GM19238 (cell line): ENCODE data around the gene ALG10B.
A peak's percentile ranks its signal among the peaks of the same experiment; 100 is the strongest.
"Not testable (repeated sequence)": the region's sequence is repeated elsewhere in the genome, so short reads cannot be mapped to it uniquely, and the experiment has no call there.

Experiments used
- DNase-seq: peaks from one replicate; pipeline ENCODE4 v3.0.0; 2011; ENCODE audit warnings: low spot score; ENCODE audit not compliant: insufficient read length

ALG10B gene, protein sequence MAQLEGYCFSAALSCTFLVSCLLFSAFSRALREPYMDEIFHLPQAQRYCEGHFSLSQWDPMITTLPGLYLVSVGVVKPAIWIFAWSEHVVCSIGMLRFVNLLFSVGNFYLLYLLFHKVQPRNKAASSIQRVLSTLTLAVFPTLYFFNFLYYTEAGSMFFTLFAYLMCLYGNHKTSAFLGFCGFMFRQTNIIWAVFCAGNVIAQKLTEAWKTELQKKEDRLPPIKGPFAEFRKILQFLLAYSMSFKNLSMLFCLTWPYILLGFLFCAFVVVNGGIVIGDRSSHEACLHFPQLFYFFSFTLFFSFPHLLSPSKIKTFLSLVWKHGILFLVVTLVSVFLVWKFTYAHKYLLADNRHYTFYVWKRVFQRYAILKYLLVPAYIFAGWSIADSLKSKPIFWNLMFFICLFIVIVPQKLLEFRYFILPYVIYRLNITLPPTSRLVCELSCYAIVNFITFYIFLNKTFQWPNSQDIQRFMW

DNA sequence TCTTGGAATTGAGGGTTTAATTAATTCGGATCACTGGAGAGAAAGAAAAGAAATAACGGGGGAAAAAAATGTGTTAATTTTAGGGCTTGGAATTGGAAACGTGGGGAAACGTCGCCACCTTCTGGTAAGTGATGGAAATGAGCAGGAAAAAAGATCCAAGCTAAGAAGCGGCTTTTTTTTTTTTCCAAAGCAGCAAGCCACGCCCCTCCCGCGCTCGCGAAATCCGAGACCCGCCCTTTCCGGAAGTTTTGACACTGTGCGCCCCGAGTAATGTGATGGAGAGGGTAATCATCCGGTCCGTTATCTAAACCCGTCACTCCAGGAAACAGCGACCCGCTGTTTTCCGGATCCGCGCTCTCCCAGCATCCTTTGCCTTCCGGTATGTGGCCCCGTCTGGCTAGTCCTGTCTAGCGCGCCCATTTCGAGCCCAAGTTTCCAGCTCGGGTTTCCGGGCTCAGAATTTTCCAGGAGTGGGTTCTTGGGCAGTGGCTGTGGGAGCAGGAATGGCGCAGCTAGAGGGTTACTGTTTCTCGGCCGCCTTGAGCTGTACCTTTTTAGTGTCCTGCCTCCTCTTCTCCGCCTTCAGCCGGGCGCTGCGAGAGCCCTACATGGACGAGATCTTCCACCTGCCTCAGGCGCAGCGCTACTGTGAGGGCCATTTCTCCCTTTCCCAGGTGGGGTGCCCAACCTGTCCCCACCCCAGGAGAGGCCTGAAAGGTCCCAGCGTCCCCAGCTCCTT, at the start of gene ALG10B:
TSS of gene ALG10B (plus strand) at position 384 of the 739 bp plus-strand sequence. CDS start at position 504, 120 bp downstream.
- peak; percentile 57 for DNase-seq

DNA sequence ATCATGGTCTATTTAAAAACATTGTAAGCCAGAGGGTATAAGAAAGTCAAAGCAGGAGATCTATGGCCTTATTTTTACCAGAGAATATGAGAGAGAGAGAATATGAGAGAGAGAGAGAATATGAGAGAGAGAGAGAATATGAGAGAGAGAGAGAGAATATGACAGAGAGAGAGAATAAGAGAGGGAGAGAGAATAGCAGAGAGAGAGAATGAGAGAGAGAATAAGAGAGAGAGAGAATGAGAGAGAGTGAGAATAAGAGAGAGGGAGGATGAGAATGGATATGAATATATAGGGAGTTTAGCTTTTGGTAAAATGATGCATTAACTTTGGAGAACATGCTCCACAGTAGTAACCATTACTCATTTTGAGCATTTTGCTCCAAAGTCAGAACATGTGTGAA, 48.0 kb upstream of the ALG10B start:
- no peak for DNase-seq

DNA sequence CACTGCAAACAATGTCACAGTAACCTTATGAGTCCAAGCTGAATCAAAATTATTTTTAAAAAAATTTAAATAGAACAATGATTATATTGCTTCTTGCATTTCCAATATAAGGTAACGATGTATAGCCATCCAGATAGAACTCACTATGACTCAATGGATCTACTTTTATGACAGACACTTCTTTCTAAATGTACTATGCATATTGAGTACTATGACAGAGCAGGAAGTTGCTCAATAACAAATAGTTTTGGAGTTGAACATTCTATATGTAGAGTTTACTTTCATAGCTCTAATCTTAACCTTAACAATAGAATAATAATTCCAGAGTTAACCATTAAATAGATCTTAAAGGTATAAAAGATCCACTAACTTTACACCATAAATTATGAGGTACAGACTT, 46.7 kb upstream of the ALG10B start:
- no peak for DNase-seq

DNA sequence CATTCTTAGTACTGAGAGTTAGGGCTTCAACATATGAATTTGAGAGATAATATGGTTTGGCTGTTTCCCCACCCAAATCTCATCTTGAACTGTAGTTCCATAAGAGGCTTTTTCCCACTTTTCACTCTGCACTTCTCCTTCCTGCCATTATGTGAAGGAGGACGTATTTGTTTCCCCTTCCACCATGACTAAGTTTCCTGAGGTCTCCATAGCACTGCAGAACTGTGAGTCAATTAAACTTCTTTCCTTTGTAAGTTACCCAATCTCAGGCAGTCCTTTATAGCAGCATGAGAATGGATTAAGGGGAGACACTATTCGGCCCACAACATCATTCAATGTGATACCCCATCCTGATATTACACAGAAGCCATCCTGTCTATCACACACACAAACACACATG, 36.8 kb upstream of the ALG10B start:
- no peak for DNase-seq

DNA sequence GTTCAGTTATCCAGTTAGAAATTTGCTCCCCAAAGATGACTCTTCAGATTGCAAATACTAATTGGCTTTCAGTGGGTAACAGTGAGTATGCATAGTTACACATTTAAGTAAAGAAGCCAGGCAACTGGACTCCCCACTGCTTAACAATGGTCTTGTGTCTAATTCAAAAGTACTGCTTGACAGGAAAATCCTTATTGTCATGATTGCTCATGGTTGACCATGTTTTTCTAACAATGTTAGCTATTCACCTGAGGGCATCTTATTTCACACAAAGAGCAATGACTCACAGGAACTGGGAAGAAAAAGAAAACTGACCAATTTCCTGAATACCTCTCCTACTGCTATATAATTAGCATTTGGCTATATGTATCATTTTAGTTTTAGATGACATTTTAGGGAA, 33.7 kb upstream of the ALG10B start:
- DNase-seq: no peak

DNA sequence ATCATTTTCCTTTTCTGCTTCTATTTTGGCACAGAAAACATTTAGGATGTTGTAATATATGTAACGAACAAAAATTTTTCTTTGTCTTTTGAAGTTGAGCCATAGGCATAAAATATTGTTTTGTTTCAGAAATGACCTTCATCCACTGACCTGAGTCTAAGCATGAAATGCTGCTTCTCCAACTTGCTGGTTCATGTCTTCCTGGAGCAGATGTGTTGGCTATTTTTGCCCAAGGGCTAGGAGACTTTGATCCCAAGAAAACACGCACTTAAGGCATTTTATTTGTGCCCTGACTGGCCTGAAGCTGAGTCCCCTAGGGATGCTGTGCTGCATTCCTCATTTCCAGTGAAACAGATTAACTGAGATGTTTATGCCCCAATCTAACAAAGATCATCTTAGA, 27.2 kb upstream of the ALG10B start:
- DNase-seq: no peak

DNA sequence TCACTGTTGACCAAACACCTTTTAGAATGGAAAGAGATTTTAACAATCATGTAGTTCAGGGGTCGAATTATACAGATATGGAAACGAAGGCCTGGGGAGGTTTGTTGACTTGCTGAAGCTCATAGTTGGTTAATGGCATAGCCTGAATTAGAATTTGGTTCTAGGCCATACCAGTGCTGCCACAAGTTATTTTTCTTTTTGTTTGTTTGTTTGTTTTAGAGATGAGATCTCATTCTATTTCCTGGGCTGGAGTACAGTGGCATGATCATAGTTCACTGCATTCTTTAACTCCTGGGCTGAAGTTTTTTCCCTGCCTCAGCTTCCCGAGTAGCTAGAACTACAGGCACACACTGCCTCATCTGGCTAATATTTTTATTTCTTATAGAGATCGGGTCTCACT, 25.4 kb upstream of the ALG10B start:
- DNase-seq: no peak

DNA sequence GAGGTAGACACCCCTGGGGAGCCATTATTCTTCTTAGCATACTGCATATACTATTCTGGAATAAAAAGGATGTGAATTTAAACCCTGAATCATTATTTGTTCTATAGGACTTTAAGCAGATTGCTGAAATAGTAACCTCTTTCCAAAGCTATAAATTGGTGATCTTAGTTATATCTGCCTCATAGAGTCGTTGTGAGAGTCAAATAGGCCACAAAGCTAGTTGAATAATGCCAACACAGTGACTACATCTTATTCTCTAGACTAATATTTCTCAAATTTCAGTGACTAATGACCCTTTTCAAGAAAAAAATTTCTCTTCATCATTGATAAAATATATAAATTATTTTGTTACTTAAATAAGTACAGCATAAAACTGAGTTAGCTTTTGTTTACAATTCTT, 13.6 kb upstream of the ALG10B start:
- DNase-seq: not testable (repeated sequence)

DNA sequence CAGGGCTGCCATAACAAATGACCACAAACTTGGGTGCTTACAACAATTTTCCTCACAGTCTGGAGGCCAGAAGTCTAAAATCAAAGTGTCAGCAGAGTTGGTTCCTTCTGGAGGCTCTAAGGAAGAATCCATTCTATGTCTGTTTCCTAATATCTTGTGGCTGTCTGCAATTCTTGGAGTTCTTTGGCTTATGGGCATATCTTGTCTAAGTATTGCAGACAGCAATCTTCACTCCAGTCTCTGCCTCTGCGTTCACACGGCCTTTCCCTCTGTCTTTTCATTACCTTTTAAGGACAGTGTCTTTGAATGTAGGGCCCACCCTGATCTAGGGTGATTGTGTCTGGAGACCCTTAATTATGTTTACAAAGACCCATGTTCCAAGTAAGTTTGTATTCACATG, 5.4 kb downstream of the ALG10B start:
- DNase-seq: not testable (repeated sequence)

DNA sequence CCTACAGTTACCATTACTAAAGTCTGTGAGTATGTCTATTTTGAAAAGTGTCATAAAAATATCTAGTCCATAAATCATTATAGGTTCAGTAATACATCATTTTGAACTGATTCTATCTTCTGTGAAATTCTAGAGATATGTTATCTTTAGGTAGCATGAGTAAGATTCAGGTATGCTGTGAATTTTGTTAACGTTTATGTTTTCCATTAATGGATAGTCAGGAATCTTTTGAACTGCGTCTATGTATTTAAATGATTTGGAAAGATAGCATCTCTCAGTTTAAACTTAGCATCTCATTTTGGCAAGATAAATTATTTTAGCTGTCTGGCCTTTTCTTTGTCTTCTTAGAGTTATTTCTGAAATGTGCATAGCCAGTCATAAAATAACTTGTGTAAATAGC, 8.3 kb downstream of the ALG10B start:
- no peak for DNase-seq

DNA sequence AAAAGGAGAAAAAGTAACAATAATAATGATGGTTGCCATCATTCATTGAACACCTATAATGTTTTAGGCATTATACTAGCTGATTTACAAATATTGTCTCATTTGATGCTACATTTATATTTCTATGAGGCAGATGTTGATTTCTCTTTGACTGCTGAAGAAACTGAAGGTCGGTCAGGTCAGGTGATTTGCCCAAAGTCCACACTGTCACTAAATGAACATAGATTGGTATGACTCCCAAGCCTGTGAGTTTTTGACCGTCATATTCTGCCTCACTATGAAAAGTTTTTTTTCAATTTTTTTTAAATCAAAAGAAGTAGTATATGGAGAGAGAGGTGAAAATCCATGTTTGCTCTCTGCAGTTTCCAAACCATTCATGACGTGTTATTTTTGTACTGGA, 10.8 kb downstream of the ALG10B start:
- DNase-seq: no peak

DNA sequence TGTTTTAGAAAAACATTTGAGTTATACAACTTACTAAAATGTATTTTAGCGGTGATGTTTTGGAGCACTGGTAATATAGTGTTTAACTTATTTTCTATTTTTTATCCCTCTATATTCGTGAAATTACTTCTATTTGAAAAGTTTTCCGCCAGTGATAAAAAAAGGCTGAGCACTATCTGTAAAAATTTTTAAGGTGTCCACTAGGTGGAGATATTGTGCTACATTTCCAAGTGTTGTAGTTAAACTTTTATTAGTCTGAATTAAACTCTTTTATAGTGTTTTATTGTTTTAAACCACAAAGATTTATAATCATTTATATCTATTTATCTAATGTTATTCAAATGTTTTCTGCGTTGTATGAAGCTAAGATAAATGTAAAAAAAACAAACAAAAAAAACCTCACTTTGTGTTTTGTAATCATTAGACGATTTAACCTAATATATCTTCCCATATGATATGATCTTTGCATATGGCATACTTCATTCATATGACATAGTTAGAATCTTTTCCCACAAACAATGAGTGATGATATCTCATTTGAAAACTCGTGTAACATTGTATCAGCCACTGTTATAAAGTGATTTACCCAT, 11.8 kb downstream of the ALG10B start:
- DNase-seq: no peak

DNA sequence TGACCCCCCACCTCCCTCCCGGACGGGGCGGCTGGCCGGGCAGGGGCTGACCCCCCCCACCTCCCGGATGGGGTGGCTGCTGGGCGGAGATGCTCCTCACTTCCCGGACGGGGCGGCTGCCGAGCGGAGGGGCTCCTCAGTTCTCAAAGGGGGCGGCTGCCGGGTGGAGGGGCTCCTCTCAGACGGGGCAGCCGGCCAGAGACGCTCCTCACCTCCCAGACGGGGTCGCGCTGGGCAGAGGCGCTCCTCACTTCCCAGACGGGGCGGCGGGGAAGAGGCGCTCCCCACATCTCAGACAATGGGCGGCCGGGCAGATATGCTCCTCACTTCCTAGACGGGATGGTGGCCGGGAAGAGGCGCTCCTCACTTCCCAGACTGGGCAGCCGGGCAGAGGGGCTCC, 13.8 kb downstream of the ALG10B start:
- DNase-seq: not testable (repeated sequence)

DNA sequence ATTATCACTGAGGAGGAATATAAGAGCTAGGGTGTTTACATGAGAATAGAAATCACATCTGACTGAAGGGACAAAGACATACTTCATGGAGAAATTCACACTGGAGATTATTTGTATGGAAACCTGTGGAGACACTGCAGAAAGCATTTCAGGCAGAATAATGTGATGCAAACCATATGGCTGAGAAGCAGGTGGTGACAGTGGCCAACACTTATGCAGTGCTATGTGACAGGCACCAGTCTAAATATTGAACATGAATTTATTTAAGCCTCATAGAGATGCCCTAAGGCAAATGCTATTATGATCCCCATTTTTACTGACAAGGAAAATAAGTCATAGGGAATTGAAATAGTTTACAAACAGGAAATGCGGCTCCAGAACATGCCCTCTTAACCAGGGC, 16.2 kb downstream of the ALG10B start:
- no peak for DNase-seq

DNA sequence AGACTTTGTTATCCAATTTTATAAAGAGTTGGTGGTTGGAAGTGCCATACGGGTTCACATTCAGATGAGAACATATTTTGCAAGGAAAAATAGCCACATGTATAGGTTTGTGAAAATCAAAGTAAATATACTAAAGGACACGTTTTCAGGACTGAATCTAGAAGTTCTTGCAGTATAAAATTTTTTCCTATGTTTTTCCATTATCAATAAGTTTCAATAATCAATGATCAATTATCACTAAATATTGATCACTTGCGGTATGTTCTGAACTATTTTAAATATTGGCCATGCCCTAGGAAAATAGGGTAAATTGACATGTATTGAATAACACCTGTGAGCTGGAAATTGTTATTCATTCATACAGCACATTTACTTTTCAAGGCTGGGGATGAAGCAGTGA, 25.9 kb downstream of the ALG10B start:
- DNase-seq: no peak

DNA sequence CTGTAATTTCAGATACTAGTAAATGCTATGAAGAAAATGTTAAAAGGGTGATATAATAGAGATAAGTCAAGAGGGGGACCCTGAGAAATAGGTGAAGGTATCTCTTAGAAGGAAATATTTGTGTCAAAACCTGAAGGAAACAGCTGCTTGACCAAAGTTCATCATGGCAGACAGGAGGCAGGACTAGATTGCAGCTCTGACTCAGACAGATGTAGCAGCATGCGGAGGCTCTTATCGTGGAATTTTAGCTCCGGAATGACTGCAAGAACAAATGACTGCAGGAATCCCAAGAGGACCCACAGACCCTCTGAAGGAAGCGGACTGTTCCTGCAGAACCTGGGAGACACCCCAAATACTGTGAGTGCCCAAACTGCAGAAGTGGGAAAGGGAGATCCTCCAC, 26.7 kb downstream of the ALG10B start:
- DNase-seq: not testable (repeated sequence)

DNA sequence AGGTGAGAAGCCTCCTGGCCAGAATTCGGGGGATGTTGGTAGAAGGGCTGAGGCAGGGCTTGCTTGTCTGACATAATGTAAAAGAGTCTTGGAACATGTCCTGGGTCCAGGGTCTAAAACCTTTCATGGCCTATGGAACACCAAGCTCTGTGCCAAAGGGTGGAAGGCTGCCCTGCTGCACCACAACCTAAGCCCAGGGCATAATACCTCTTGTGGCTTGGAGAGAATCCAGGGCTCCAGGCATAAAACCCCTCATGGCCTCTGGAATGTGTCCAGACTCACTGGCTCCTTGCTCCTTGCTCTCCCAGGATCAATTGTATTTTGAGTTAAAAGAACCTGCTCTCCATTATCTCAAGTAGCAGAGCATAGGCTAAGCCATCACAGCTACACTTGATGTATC, 27.3 kb downstream of the ALG10B start:
- not testable (repeated sequence) for DNase-seq

DNA sequence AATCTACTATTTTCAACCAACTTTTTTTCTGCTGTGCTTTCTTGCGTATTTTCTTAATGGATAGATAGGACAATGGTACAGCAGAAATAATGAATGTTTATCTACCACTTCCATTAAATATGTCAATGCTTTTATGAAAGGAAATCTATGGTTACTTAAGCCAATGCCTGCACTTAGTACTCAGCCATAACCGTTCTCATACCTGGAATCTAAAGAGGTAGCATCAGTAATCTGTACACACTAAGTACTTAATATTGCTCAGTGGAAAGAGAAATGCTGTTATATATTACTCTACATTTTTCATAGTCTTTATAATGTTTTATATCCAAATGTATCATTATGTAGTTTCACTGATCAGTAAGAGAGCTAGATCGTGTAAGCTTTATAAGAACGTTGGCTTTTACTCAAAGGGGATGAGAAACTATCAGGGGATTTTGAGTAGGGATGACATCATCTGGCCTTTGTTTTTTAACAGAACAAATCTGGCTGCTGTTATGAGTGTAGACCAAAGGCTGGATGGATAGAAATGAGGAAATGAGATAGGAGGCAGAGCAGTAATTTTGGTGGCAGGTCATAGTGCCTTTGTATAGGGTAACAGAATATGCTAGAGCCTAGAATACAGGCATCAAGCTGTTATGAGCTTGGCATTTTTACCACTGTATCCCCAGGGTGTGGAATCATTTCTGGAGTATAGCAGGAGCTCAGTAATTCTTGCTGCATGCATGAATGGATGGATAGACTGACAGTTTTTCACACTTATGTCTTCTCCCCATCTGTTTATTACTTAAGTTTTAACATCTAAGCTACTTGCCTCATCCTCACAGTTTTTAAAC, 34.0 kb downstream of the ALG10B start:
- DNase-seq: peak; percentile 3

DNA sequence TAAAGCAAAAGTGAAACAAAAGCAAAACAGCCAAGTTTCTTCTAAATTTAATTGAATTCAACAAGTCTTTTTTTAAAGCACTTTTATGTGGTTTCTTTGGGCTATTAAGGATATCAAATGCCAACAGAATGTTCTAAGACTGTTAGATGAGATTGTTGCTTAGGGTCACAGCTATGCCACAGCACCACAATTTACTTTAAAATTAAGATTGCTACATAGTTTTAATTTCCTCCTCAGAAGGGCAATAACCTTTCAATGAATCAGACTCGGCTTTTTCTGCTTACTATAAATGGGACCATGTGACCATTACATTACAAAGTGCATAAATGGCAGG, 34.6 kb downstream of the ALG10B start:
- not testable (repeated sequence) for DNase-seq

DNA sequence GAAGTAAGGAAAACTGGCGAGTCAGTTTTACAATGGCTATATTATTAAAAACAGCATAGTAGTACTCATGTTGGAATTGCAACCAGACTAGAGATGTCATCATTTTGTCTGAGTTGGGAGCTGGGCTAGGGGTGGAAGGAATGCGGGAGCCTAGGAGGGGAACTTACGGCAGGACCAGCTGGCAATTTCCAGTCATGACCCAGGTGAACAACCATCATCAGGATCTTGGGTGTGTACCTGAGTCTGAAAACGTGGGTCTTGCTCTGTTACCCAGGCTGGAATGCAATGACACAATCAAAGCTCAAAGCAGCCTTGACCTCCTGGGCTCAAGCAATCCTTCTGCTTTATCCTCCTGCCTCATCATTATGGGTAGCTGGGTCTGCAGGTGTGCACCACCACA, 50.9 kb downstream of the ALG10B start:
- no peak for DNase-seq

DNA sequence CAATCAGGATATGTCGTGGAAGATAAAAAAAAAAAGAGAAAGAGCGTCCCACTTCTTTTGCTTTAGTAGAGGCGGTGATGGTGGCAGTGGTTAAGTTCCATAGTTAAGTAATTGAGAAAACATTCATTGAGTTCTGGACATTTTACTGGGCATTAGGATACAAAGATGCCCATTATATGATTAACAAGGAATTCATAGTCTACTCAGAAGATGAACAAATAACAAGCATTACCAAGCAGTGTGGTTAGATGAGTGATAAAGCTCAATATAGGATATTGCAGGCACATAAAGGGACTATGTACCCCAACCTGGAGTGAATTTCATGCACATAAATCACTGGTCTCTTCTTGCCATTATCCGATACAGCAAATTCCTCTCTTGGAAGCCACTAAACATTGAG, 53.7 kb downstream of the ALG10B start:
- DNase-seq: no peak

DNA sequence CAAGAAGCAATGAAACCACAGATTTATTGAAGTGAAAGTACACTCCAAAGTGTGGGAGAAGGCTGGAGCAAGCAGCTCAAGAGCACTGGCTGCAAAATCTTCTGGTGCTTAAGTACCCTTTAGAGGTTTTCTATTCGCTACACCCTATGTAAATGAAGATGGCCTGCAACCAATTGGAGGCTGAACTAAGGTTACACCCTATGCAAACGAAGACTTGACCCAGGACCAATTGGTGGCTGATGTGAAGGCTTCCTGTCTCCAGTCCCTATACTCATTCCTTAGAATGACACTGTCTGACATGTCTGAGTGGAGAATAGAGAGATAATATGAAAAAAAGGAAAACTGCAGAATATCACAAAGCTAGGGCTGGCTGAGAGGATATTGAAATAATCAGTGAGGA, 57.2 kb downstream of the ALG10B start:
- no peak for DNase-seq
